Astrocyte of the hippocampus (primary cell): ENCODE measurements around the gene OR2A42.
"Not testable (repeated sequence)": the region's sequence is repeated elsewhere in the genome, so short reads cannot be mapped to it uniquely, and the experiment has no call there.

ENCODE experiments used
- DNase-seq: peaks from one replicate; pipeline ENCODE4 v3.0.0; 2011; ENCODE audit warnings: low read depth, low spot score

The OR2A42 gene

GRCh38 chr7:144239365-144239764, at the start of gene OR2A42:
Gene OR2A42 (minus strand): TSS chr7:144239605. CDS start chr7:144232843, 6,762 bp downstream.
- not testable (repeated sequence) for DNase-seq

- DNase-seq = not testable (repeated sequence)
These were observed 47.9 kb upstream of the OR2A42 start for GRCh38 chr7:144287171-144287784.

GRCh38 chr7:144283716-144284115, 44.3 kb upstream of the OR2A42 start:
- not testable (repeated sequence) for DNase-seq

GRCh38 chr7:144282490-144282889, 43.1 kb upstream of the OR2A42 start:
- not testable (repeated sequence) for DNase-seq

GRCh38 chr7:144281981-144282380, 42.6 kb upstream of the OR2A42 start:
- DNase-seq = not testable (repeated sequence)

GRCh38 chr7:144280010-144280409, 40.6 kb upstream of the OR2A42 start:
- not testable (repeated sequence) for DNase-seq

- not testable (repeated sequence) for DNase-seq
These were observed 35.9 kb upstream of the OR2A42 start for GRCh38 chr7:144275281-144275680.

GRCh38 chr7:144269188-144269587, 29.8 kb upstream of the OR2A42 start, which contains the start of gene CTAGE8:
Gene CTAGE8 (minus strand): TSS chr7:144269288. CDS start chr7:144269250, 38 bp downstream.
- DNase-seq = not testable (repeated sequence)

- DNase-seq = not testable (repeated sequence)
These were observed 25.3 kb upstream of the OR2A42 start, which contains the start of gene OR2A7 for GRCh38 chr7:144264692-144265091. Gene OR2A7 (minus strand): TSS chr7:144264792. CDS start chr7:144259628, 5,164 bp downstream.

- DNase-seq = not testable (repeated sequence)
These were observed 22.7 kb upstream of the OR2A42 start for GRCh38 chr7:144262128-144262527.

GRCh38 chr7:144259067-144259466, 19.7 kb upstream of the OR2A42 start:
- not testable (repeated sequence) for DNase-seq

- no peak for DNase-seq
These were observed 16.7 kb upstream of the OR2A42 start for GRCh38 chr7:144256112-144256511.

- DNase-seq = no peak
These were observed 16.1 kb upstream of the OR2A42 start for GRCh38 chr7:144255471-144255897.

- DNase-seq = not testable (repeated sequence)
These were observed 12.9 kb upstream of the OR2A42 start for GRCh38 chr7:144252307-144252706.

- not testable (repeated sequence) for DNase-seq
These were observed 8.4 kb upstream of the OR2A42 start for GRCh38 chr7:144247674-144248330.

GRCh38 chr7:144246967-144247366, 7.6 kb upstream of the OR2A42 start:
- DNase-seq = not testable (repeated sequence)

GRCh38 chr7:144245372-144245771, 6.0 kb upstream of the OR2A42 start:
- DNase-seq = not testable (repeated sequence)

GRCh38 chr7:144238530-144239082, 799 bp downstream of the OR2A42 start:
- not testable (repeated sequence) for DNase-seq

GRCh38 chr7:144233039-144233438, 6.4 kb downstream of the OR2A42 start:
- DNase-seq = not testable (repeated sequence)

- not testable (repeated sequence) for DNase-seq
These were observed 8.4 kb downstream of the OR2A42 start for GRCh38 chr7:144231027-144231426.

GRCh38 chr7:144228810-144229209, 10.6 kb downstream of the OR2A42 start:
- DNase-seq = peak; percentile 0

GRCh38 chr7:144226866-144227265, 12.5 kb downstream of the OR2A42 start:
- DNase-seq = not testable (repeated sequence)
